HepG2 (cell line): ENCODE data around the gene SHC3. TPM values are rescaled to one million over a fixed set of nuclear protein-coding genes. Genes with fewer than 3 reads are reported as not detected.

ENCODE experiments used
- ATAC-seq: fragments of 200-7000 bp; cut with Tn5 transposase; 3 replicates; pipeline ENCODE4 v1.9.1; 2020; ENCODE audit warnings: mild to moderate bottlenecking, moderate library complexity
- BruUV-seq: library from RNA; stranded (reverse); fragments of 400-500 nt; replicated peaks from 2 replicates; lab custom pipeline; 2021; lab: Mats Ljungman, UMichigan
- CTCF ChIA-PET: fragments of 300-600 bp; formaldehyde crosslinking; extraction: SDS; loops from one replicate; lab custom pipeline; 2021; ENCODE audit warnings: low total read pairs, inconsistent platforms, low intra/inter-chr PET ratio; lab: Yijun Ruan, JAX
- POLR2A ChIA-PET: fragments of 350-600 bp; sonication (Branson Sonifier 250); formaldehyde crosslinking; loops from one replicate; lab custom pipeline; 2020; ENCODE audit warnings: antibody characterized with exemption, inconsistent platforms; lab: Yijun Ruan, JAX
- DNase-seq: peaks from one replicate; pipeline ENCODE4 v3.0.0-alpha.2; 2015; ENCODE audit warnings: low spot score
- FAIRE-seq: peaks from 3 replicates; lab custom pipeline; 2011; peaks lifted over from hg19 to GRCh38; lab: Jason Lieb, UNC
- H2AFZ ChIP-seq: one replicate; pipeline ENCODE4 v1.6.1; 2011; ENCODE audit warnings: low read length, inconsistent platforms
- H3K27ac ChIP-seq: fragments of 300-600 bp; 3 replicates; pipeline ENCODE4 v1.8.0; 2011; ENCODE audit warnings: mixed run types, mild to moderate bottlenecking, mixed read lengths, low read length, inconsistent platforms; ENCODE audit not compliant: insufficient read depth; ENCODE audit errors: extremely low read length
- H3K27me3 ChIP-seq, 2 experiments: fragments of 200-600 bp in 1 of 2; 2 replicates in 1 of 2; 3 replicates in 1 of 2; pipeline versions ENCODE4 v1.6.0 to v1.8.0; 2011; ENCODE audit warnings: low read length in 2 of 2, mild to moderate bottlenecking in 2 of 2, moderate library complexity in 2 of 2, inconsistent platforms in 1 of 2; ENCODE audit not compliant: insufficient read depth in 2 of 2, control insufficient read depth in 1 of 2
- H3K36me3 ChIP-seq, 2 experiments: fragments of 200-600 bp in 1 of 2; replicated peaks in 1 of 2; 2 replicates in 1 of 2; 3 replicates in 1 of 2; pipeline versions ENCODE4 v1.5.1 to v1.8.0; 2011; ENCODE audit warnings: low read length in 2 of 2, inconsistent platforms in 1 of 2; ENCODE audit not compliant: insufficient read depth in 2 of 2, control insufficient read depth in 1 of 2
- H3K4me1 ChIP-seq: 2 replicates; pipeline ENCODE4 v1.5.1; 2012; ENCODE audit warnings: low read length, inconsistent platforms; ENCODE audit not compliant: insufficient read depth
- H3K4me2 ChIP-seq: 2 replicates; pipeline ENCODE4 v1.6.0; 2011; ENCODE audit warnings: low read depth, low read length, inconsistent platforms
- H3K4me3 ChIP-seq, 3 experiments: fragments of 200-600 bp in 1 of 3; sonication (generic), shearing (Covaris generic) in 1 of 3; replicated peaks in 1 of 3; 2 replicates each; pipeline ENCODE4 v1.5.1; 2011 to 2016; ENCODE audit warnings: low read length in 3 of 3, inconsistent platforms in 2 of 3, low read depth in 2 of 3, mild to moderate bottlenecking in 2 of 3, control low read depth in 1 of 3, mixed read lengths in 1 of 3; ENCODE audit not compliant: insufficient read depth in 1 of 3
- H3K79me2 ChIP-seq: one replicate; pipeline ENCODE4 v1.6.1; 2011; ENCODE audit warnings: low read length, inconsistent platforms; ENCODE audit not compliant: insufficient read depth
- H3K9ac ChIP-seq: 2 replicates; pipeline ENCODE4 v1.6.0; 2011; ENCODE audit warnings: mild to moderate bottlenecking, low read depth, low read length, inconsistent platforms; ENCODE audit not compliant: insufficient read depth
- H3K9me3 ChIP-seq: 2 replicates; pipeline ENCODE4 v1.5.1; 2012; ENCODE audit warnings: mild to moderate bottlenecking, low read length
- H4K20me1 ChIP-seq: 2 replicates; pipeline ENCODE4 v1.6.0; 2011; ENCODE audit warnings: inconsistent platforms, mild to moderate bottlenecking, low read length, moderate library complexity; ENCODE audit not compliant: insufficient read depth
- EHMT2 ChIP-seq: fragments of 200-600 bp; sonication (generic); IDR thresholded peaks from 2 replicates; pipeline ENCODE4 v1.7.0; 2017; ENCODE audit warnings: antibody characterized with exemption, low read depth, low read length, borderline replicate concordance
- ELF4 ChIP-seq: sonication (generic); formaldehyde crosslinking; IDR thresholded peaks from 2 replicates; pipeline ENCODE4 v1.5.0; 2020; ENCODE audit warnings: missing genetic modification reagents, mild to moderate bottlenecking, moderate library complexity, borderline replicate concordance
- FUBP1 ChIP-seq: sonication (generic); formaldehyde crosslinking; IDR thresholded peaks from 2 replicates; pipeline ENCODE4 v1.5.1; 2020; ENCODE audit warnings: missing genetic modification reagents, mild to moderate bottlenecking, borderline replicate concordance
- HOXA7 ChIP-seq: sonication (generic); formaldehyde crosslinking; IDR thresholded peaks from 2 replicates; pipeline ENCODE4 v1.8.1; 2022; ENCODE audit warnings: mild to moderate bottlenecking, missing genetic modification reagents, moderate library complexity
- JDP2 ChIP-seq: sonication (generic); formaldehyde crosslinking; IDR thresholded peaks from 2 replicates; pipeline ENCODE4 v1.8.1; 2022; ENCODE audit warnings: missing genetic modification reagents, borderline replicate concordance
- JUND ChIP-seq: sonication (generic); formaldehyde crosslinking; IDR thresholded peaks from 2 replicates; pipeline ENCODE4 v1.8.0; 2022; ENCODE audit warnings: mild to moderate bottlenecking, missing genetic modification reagents
- KMT2A ChIP-seq: sonication (generic); formaldehyde crosslinking; IDR thresholded peaks from 2 replicates; pipeline ENCODE4 v1.4.0; 2020; ENCODE audit warnings: missing genetic modification reagents
- RFX5 ChIP-seq: IDR thresholded peaks from 2 replicates; pipeline ENCODE4 v1.6.1; 2011; ENCODE audit warnings: low read depth, low read length, improper control_type of control experiment
- TFDP2 ChIP-seq: sonication (generic); formaldehyde crosslinking; IDR thresholded peaks from 2 replicates; pipeline ENCODE4 v1.4.0; 2020; ENCODE audit warnings: missing genetic modification reagents
- ZC3H13 ChIP-seq: sonication (generic); formaldehyde crosslinking; IDR thresholded peaks from 2 replicates; pipeline ENCODE4 v1.8.1; 2023; ENCODE audit warnings: mild to moderate bottlenecking, missing genetic modification reagents, moderate library complexity
- ZNF121 ChIP-seq: sonication (generic); formaldehyde crosslinking; IDR thresholded peaks from 2 replicates; pipeline ENCODE4 v1.5.0; 2020; ENCODE audit warnings: mild to moderate bottlenecking, missing genetic modification reagents
- ZNF253 ChIP-seq: sonication (generic); formaldehyde crosslinking; IDR thresholded peaks from 2 replicates; pipeline ENCODE4 v1.8.0; 2022; ENCODE audit warnings: mild to moderate bottlenecking, missing genetic modification reagents, borderline replicate concordance
- ZNF275 ChIP-seq: sonication (generic); formaldehyde crosslinking; IDR thresholded peaks from 2 replicates; pipeline ENCODE4 v1.8.0; 2022; ENCODE audit warnings: missing genetic modification reagents, mild to moderate bottlenecking, inconsistent platforms, borderline replicate concordance
- ZNF574 ChIP-seq: sonication (generic); formaldehyde crosslinking; IDR thresholded peaks from 2 replicates; pipeline ENCODE4 v1.4.0; 2020; ENCODE audit warnings: missing genetic modification reagents
- ZNF619 ChIP-seq: sonication (generic); formaldehyde crosslinking; IDR thresholded peaks from 2 replicates; pipeline ENCODE4 v1.4.0; 2020; ENCODE audit warnings: mild to moderate bottlenecking, missing genetic modification reagents
- ZNF883 ChIP-seq: sonication (generic); formaldehyde crosslinking; IDR thresholded peaks from 2 replicates; pipeline ENCODE4 v1.5.1; 2020; ENCODE audit warnings: mild to moderate bottlenecking, missing genetic modification reagents; ENCODE audit errors: not compliant biosample characterization
- WGBS: methylation state at CpG from one replicate; pipeline ENCODE4 v1.1.6; 2017; ENCODE audit warnings: low lambda C conversion rate; 5-methylcytosine and 5-hydroxymethylcytosine counted together
- in situ Hi-C: cut with HindIII; loops from 2 replicates; pipeline ENCODE4 v1.10.0; 2017; ENCODE audit warnings: low pct_unique_long_range_greater_than_20kb; ENCODE audit not compliant: extremely low pct_ligation_motif_present
- intact Hi-C: fragments of 100-400 bp; cut with micrococcal nuclease; formaldehyde crosslinking; loops from one replicate; pipeline ENCODE4 v1.10.0; 2022; ENCODE audit not compliant: unreplicated experiment
- polyA plus RNA-seq, 8 experiments: library from polyadenylated mRNA; depleted of rRNA in 3 of 8; stranded (reverse) in 7 of 8; unstranded in 1 of 8; fragments of >200 nt; fragmentation: Illumina TruSeq in 4 of 8; extraction: Trizol in 4 of 8; gene quantifications; 2 replicates each; pipeline versions ENCODE4 v1.2.1 to v1.2.3, GENCODE V29; 2011 to 2016; ENCODE audit warnings: low read depth in 4 of 8, missing spikeins in 1 of 8, mixed read lengths in 1 of 8; ENCODE audit not compliant: insufficient read depth in 1 of 8
- total RNA-seq, 5 experiments: library from RNA; depleted of rRNA; stranded (reverse); fragments of >200 nt; fragmentation: Illumina TruSeq; extraction: Trizol; gene quantifications; 2 replicates each; pipeline ENCODE4 v1.2.3, GENCODE V29; 2016; ENCODE audit warnings: low read depth in 1 of 5

Gene SHC3
- total and polyA plus RNA-seq, 2 of the 13 experiments (the other 11 are each of a cell fraction or from before 2014, with no cell fraction given): 0.09 to 0.89 TPM

- in situ Hi-C loops: no loop called here
- Histone ChIP-seq H3K4me3 (no peak overlapping the region), H2AFZ (no peak overlapping the region), H3K4me2 (no peak overlapping the region), H3K9me3 (no peaks in the 10 kb centered on the region), H3K27ac (no peak overlapping the region), H3K27me3 (no peaks in the 10 kb centered on the region), H3K36me3 (no peaks in the 10 kb centered on the region), H4K20me1 (no peaks in the 10 kb centered on the region), H3K79me2 (no peaks in the 10 kb centered on the region), H3K4me1 (no peaks in the 10 kb centered on the region), H3K9ac (no peak overlapping the region)
- FAIRE-seq (no peak), DNase-seq (no peak), ATAC-seq (no peak)
- intact Hi-C loops: no loop called here
- no peak for TF ChIP-seq ZNF574 (CRISPR knock-in tag)
- no peak for TF ChIP-seq ZNF883 (CRISPR knock-in tag)
- TF ChIP-seq JUND: no peak
- TF ChIP-seq ZC3H13 (CRISPR knock-in tag): no peak
- no peak for TF ChIP-seq JDP2 (CRISPR knock-in tag)
- TF ChIP-seq EHMT2: no peak
- no peak for TF ChIP-seq RFX5
- TF ChIP-seq ZNF275: no peak
- no peak for TF ChIP-seq FUBP1 (CRISPR knock-in tag)
- no peak for TF ChIP-seq ZNF121
- no peak for TF ChIP-seq HOXA7 (CRISPR knock-in tag)
- TF ChIP-seq KMT2A (CRISPR knock-in tag): no peak
- TF ChIP-seq ZNF253 (CRISPR knock-in tag): no peak
- TF ChIP-seq TFDP2 (CRISPR knock-in tag): no peak
- no peak for TF ChIP-seq ZNF619 (CRISPR knock-in tag)
- no peak for TF ChIP-seq ELF4
- ChIA-PET CTCF (no interaction called here), POLR2A (no interaction called here)
- 38% methylated on average over 8 of the region's 8 CpGs for WGBS
- BruUV-seq: no TSS peak
These were observed 40.8 kb downstream of the SHC3 start for GRCh38 chr9:89137542-89138462.
